Measurements from ENCODE around the gene PDLIM5.

DNA sequence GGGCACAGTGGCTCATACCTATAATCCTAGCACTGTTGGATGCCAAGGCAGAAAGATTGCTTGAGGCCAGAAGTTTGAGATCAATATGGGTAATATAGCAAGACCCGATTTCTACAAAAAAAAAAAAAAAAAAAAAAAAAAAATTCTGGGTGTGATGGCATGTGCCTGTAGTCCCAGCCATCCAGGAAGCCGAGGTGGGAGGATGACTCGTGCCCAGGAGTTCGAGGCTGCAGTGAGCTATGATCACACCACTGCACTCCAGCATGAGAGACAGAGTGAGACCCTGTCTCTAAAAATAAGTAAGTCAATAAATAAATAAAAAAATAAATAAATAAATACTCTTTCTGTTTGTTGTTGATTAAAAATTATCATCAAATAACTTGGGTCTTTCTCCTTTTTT lies 243.6 kb downstream of the PDLIM5 start:
- no peak for TF ChIP-seq ELF4 (IDR thresholded peaks at IDR 0.05)
- TF ChIP-seq FOXK2 (IDR thresholded peaks at IDR 0.05) = no peak
- TF ChIP-seq NFRKB (IDR thresholded peaks at IDR 0.05) = no peak
- TF ChIP-seq, protein P1, sequence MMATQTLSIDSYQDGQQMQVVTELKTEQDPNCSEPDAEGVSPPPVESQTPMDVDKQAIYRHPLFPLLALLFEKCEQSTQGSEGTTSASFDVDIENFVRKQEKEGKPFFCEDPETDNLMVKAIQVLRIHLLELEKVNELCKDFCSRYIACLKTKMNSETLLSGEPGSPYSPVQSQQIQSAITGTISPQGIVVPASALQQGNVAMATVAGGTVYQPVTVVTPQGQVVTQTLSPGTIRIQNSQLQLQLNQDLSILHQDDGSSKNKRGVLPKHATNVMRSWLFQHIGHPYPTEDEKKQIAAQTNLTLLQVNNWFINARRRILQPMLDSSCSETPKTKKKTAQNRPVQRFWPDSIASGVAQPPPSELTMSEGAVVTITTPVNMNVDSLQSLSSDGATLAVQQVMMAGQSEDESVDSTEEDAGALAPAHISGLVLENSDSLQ (IDR thresholded peaks at IDR 0.05) = no peak
- TF ChIP-seq FOXM1 (IDR thresholded peaks at IDR 0.05; ENCODE audit: borderline replicate concordance) = no peak
- TF ChIP-seq TARDBP (IDR thresholded peaks at IDR 0.05) = no peak
- no peak for TF ChIP-seq SP1 (IDR thresholded peaks at IDR 0.05)
- TF ChIP-seq BHLHE40 (IDR thresholded peaks at IDR 0.05; ENCODE audit: borderline replicate concordance) = no peak
- no peak for TF ChIP-seq SUZ12 (IDR thresholded peaks at IDR 0.05)
- TF ChIP-seq CTBP1 (IDR thresholded peaks at IDR 0.05; ENCODE audit: borderline replicate concordance) = no peak
- no peak for TF ChIP-seq L3MBTL2 (conservative IDR thresholded peaks at IDR 0.05)
- TF ChIP-seq FOXA1 (IDR thresholded peaks at IDR 0.05) = no peak
